AG04450 (cell line): ENCODE measurements around the gene COMMD1. TPM values are rescaled to one million over a fixed set of nuclear protein-coding genes. Genes with fewer than 3 reads are reported as not detected.

Experiments
- CTCF ChIA-PET: fragments of 300-600, 350-600 bp; formaldehyde crosslinking; extraction: SDS; loops from one replicate; lab custom pipeline; 2022; ENCODE audit warnings: antibody characterized with exemption, inconsistent platforms; lab: Charles Lee
- POLR2A ChIA-PET: fragments of 350-600 bp; formaldehyde crosslinking; extraction: SDS; loops from one replicate; lab custom pipeline; 2021; ENCODE audit warnings: antibody characterized with exemption, inconsistent platforms; lab: Yijun Ruan, JAX
- DNase-seq: peaks from one replicate; pipeline ENCODE4 v3.0.0-alpha.2; 2011; ENCODE audit warnings: low read depth, low spot score
- H3K27ac ChIP-seq: one replicate; pipeline ENCODE4 v1.5.1; 2012; ENCODE audit warnings: low read depth, low read length, control low read depth
- H3K27me3 ChIP-seq: one replicate; pipeline ENCODE4 v1.6.0; 2012; ENCODE audit warnings: low read length; ENCODE audit not compliant: control insufficient read depth, insufficient read depth
- H3K4me3 ChIP-seq: 2 replicates; pipeline ENCODE4 v1.5.1; 2011; ENCODE audit warnings: mild to moderate bottlenecking, low read depth, low read length, control low read depth
- H3K9me3 ChIP-seq: 2 replicates; pipeline ENCODE4 v1.5.1; 2012; ENCODE audit warnings: low read length; ENCODE audit not compliant: control insufficient read depth, insufficient read depth
- CTCF ChIP-seq: IDR thresholded peaks from 2 replicates; pipeline ENCODE4 v1.5.1; 2011; ENCODE audit warnings: low read depth, low read length, control low read depth, inconsistent platforms
- polyA plus RNA-seq: library from polyadenylated mRNA; depleted of rRNA; stranded (reverse); fragments of >200 nt; gene quantifications from 2 replicates; pipeline ENCODE4 v1.2.3, GENCODE V29; 2011

COMMD1 gene
- polyA plus RNA-seq, 1 experiment, result 59.9 TPM

DNA sequence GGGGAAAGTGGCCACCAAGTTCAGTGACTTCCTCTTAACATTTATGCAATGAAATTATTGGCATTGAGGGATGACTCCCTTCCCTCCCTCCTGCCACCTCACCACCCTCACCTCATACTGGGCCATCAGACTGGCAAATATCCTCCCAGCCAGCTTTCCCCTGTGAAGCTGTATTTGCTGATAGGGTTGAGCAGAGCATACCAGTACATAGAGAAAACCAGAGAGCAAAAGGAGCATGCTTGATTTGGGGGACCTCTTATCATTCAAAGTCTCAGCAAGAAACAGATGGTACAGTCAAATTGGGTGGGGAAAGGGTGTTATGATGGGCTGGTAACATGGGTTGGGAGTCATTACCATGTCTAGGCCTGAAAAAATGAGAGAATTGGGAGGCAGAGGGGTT lies 271.3 kb downstream of the COMMD1 start:
- no peak for TF ChIP-seq CTCF
- Histone ChIP-seq H3K27ac (no peak overlapping the region), H3K4me3 (no peak overlapping the region), H3K27me3 (peaks cover 3% of the 10 kb centered on the region), H3K9me3 (no peaks in the 10 kb centered on the region)
- DNase-seq, result no peak
- CTCF ChIA-PET, result no interaction called here
- POLR2A ChIA-PET, result no interaction called here

DNA sequence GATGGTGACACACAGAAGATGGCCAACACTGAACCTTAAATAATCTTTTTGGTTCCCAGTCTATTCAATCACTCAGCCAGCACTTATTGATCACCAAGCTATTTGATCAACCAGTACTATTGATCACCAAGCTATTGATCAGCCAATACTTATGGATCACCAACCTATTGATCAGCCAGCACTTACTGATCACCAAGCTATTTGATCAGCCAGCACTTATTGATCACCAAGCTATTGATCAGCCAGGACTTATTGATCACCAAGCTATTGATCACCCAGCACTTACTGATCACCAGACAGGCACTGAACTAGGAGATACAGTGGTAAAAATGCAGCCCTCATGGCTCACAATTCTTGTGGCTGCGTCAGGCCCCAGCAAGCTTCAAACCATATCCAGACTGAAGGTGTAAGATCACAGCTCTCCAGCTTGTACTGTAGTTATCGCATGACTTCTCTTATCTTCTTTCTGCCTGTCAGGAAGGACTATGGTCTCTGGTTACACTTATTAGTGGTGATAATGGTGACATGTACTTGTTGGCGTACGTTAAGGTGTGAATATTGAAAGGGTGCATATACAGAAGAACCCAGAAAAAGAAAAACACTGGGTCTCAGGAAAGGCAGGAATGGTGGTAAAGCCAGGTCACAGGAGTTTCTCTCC lies 272.0 kb downstream of the COMMD1 start:
- no peak for DNase-seq
- Histone ChIP-seq H3K27ac (no peak overlapping the region), H3K9me3 (no peaks in the 10 kb centered on the region), H3K4me3 (no peak overlapping the region), H3K27me3 (peaks cover 5% of the 10 kb centered on the region)
- POLR2A ChIA-PET, result no interaction called here
- TF ChIP-seq CTCF, result no peak
- CTCF ChIA-PET, result no interaction called here

DNA sequence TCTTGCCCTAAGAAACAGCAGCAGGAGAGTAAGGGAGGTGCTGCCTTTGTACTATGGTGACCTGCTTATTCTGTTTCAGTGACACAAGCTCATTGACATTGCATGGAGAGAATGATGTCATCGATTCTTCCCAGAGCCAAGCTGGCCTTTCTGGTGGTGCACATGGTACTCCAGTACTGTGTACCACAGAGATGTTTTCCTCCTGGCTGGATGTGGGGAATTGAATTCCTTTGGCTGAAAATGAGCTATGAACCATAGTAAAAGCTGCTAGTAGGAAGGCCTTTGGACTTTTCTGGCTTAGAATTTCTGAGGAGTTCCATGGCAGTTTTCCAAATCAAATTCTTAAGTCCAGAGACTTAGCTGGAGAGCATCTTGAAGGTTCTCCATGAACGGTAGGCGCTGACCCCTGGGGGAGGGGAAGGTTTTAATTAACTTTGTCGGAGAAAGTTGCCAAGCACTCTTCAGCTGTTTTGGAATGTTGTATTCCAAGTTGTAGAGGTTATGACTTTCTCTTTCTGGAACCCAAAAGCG lies 273.3 kb downstream of the COMMD1 start:
- no peak for TF ChIP-seq CTCF
- no peak for DNase-seq
- POLR2A ChIA-PET, result no interaction called here
- CTCF ChIA-PET, result interaction anchor here (0.5 to 0.6 kb wide), 2 partner anchors 17 to 249 kb away, joined by 3 to 6 read pairs; no protein-coding TSS in a partner anchor
- no peaks in the 10 kb centered on the region for H3K9me3 ChIP-seq
- H3K4me3 ChIP-seq, result no peak overlapping the region
- peaks cover 7% of the 10 kb centered on the region for H3K27me3 ChIP-seq
- H3K27ac ChIP-seq, result no peak overlapping the region

DNA sequence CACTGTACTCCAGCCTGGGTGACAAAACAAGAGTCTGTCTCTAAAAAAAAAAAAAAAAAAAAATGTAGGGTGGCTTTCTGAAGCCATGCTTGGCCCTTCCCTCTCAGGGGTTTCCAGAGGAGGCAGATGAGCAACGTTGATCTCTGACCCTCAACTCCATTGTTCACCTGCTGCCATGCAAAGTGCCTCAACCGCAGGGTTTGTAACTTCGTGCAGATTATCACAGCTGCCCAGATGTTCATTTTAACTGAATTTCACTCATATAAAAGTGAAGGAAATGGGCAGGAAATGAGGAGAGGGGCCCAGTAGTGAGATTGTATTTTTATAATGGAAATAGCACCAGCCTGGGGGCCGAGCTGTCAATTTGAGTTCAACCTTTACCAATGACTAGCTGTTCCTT lies 275.5 kb downstream of the COMMD1 start:
- no peak overlapping the region for H3K4me3 ChIP-seq
- ChIA-PET CTCF (no interaction called here), POLR2A (no interaction called here)
- no peaks in the 10 kb centered on the region for H3K9me3 ChIP-seq
- no peak overlapping the region for H3K27ac ChIP-seq
- TF ChIP-seq CTCF, result no peak
- peaks cover 12% of the 10 kb centered on the region for H3K27me3 ChIP-seq
- no peak for DNase-seq

DNA sequence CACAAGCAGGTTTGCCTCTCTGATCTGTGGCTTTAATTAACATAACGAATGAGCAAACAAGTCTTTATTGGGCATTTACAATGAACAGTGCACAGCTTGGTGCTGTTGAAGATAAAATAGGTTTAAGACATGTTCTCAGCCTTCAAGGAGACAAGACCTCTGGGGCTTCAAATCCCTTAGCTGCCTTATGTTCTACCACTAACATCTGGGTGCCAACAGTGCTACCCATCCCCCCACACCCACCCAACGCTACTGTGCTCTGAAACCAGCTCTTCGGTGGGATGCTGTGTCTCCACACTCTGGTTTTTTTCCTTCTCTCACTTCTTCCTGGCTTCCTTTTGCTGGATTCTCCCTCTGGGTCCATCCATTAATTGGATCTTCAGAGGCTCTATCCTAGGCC lies 276.4 kb downstream of the COMMD1 start:
- POLR2A ChIA-PET, result no interaction called here

More for the DNA sequence above, 276.4 kb downstream of the COMMD1 start:
- Histone ChIP-seq H3K27me3 (peaks cover 16% of the 10 kb centered on the region), H3K4me3 (no peak overlapping the region), H3K9me3 (no peaks in the 10 kb centered on the region), H3K27ac (no peak overlapping the region)
- CTCF ChIA-PET, result no interaction called here
- TF ChIP-seq CTCF, result no peak
- DNase-seq, result no peak
